CD4-positive, alpha-beta T cell treated with Interleukin-12 subunit alpha and Interleukin-12 subunit beta, for 1 hour (primary cell): ENCODE data around the gene PP2D1.
"Not testable (repeated sequence)": the region's sequence is repeated elsewhere in the genome, so short reads cannot be mapped to it uniquely, and the experiment has no call there.

Experiments
- DNase-seq: peaks from one replicate; pipeline ENCODE4 v3.0.0-alpha.2; 2020

Gene PP2D1

DNA sequence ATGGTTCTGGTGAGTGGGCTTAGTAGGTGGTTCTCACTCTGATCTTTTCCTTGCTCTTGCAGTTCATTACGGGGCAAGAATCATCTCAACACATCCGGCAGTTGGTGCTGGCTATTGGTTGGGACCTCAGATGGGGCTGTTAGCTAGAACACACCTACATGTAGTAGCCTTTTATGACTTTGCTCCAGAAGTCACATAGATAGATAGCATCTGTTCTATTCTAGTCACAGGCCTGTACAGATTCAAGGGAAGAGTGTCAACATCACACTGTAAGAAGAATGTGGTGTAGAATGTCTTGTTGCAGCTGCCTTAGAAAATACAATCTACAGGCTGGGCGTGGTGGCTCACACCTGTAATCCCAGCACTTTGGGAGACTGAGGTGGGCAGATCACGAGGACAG lies 50.1 kb downstream of the PP2D1 start:
- no peak for DNase-seq

DNA sequence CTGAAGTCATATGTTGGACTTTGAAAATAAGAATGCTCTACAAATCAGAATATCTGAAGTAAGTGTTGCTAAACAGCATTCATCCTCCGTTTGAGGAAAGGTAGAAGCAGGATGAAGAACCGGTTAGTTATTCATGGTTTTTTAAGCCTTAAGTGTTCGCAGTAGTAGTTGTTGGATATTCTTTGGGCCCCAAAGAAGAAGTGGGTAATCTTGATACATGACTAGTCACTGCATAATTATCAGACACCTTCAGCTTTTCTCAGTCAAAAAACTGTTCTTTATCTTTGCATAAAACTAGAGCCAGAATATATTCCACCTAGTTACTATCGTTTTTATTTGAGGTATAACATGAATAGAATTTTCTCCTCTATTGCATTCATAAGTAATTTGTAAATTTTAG lies 51.4 kb downstream of the PP2D1 start:
- no peak for DNase-seq

DNA sequence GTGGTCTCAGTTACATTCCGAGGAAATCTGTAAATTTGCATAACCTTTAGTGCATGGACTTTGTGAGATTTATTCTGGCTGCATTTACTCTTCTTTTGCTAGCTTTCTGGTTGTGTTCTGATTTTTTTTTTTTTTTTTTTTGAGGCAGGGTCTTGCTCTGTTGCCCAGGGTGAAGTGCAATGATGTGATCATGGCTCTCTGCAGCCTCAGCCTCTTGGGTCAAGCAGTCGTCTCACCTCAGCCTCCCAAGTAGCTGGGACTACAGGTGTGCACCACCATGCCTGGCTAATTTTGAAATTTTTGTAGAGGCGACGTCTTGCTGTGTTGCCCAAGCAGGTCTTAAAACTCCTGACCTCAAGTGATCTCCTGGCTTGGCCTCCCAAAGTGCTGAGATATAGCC lies 52.6 kb downstream of the PP2D1 start:
- no peak for DNase-seq

DNA sequence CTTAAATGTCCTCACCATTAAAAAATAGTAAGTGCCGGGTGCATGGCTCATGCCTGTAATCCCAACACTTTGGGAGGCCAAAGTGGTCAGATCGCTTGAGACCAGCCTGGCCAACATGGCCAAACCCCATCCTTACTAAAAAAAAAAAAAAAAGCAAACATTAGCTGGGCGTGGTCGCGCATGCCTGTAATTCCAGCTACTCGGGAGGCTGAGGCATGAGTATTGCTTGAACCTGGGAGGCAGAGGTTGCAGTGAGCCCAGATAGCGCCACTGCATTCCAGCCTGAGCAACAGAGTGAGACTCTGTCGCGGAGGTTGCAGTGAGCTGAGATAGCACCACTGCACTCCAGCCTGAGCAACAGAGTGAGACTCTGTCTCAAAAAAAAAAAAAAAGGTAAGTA lies 54.7 kb downstream of the PP2D1 start:
- DNase-seq: not testable (repeated sequence)

DNA sequence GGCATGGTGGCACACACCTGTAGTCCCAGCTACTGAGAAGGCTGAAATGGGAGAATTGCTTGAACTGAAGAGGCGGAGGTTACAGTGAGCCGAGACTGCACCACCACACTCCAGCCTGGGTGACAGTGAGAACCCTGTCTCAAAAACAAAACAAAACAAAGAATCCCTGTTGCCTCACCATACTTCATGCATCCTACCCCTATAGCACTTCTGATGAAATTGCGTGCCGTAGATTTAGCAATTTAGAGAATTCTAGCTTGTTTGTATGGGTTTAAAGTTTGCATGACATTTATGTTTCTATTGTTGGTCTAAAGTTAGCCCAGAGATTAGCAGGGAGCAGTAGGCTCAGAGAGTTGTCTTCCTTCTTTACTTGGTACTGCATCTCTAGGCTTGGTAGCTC lies 57.4 kb downstream of the PP2D1 start:
- no peak for DNase-seq

DNA sequence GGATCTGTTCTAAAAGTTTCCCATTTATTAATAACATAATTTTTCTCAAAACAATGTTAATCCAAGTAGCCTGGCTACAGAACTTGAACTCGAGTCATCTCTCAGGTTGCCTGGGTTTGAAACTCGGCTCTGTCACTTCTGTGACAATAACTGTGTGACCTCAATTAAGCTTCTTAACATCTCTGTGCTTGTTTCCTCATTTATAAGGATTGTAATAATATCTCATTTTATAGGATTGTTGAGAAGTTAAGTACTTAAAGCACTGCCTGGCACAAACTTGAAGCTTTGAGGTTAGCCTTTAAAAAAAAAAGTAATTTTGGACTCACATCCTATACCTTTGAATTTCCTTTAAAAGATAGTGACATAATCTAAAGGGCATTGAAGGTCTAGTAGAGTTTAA lies 61.7 kb downstream of the PP2D1 start:
- no peak for DNase-seq

DNA sequence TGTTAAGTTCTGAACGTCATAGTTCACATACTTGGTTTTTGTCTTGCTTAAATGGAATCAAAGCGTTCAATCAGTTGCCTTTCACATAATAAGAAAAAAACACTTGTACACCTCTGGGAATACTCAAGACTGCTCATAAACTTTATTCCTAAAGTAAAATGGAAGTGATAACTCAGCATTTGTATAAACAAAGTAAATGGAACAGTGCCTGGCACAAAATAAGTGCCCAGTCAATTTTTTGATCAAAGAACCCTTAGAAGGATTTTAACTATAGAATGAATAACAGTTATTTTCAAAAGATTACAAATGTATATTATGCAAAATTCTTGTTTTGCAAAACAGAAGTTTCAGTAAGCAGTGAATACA lies 63.9 kb downstream of the PP2D1 start:
- no peak for DNase-seq

DNA sequence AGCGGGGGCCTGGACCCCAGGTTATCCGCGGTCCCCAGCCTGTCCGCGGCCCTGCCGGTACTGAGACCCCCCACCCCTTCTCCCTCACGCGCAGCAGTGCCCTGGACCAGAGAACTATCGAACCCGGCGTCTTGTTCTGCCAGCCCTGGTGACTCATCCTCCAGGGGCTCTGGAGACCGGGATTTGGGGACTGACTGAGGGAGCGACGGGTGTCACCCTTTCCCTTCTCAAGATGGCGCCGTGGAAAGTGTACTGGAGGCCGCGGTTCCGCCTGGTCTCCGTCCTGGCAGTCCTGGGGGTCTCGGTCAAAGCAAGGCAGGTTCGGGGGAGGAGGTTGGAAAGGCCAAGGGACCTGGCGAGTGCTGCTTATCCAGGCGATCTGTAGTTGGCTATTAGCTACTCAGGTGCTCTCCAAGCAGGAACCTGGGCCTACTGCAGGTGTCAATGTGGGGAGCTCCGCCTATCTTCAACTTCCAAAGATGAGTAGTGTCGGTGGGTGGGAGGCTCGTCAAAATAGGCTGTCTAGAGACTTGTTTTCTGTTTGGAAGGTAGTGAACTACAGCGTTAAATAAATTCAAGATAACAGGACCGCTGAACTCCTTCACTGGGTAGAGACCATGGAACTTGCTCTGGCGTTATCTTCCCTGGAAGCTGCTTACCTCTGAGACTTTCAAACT lies 64.4 kb downstream of the PP2D1 start:
- DNase-seq: peak; percentile 57

DNA sequence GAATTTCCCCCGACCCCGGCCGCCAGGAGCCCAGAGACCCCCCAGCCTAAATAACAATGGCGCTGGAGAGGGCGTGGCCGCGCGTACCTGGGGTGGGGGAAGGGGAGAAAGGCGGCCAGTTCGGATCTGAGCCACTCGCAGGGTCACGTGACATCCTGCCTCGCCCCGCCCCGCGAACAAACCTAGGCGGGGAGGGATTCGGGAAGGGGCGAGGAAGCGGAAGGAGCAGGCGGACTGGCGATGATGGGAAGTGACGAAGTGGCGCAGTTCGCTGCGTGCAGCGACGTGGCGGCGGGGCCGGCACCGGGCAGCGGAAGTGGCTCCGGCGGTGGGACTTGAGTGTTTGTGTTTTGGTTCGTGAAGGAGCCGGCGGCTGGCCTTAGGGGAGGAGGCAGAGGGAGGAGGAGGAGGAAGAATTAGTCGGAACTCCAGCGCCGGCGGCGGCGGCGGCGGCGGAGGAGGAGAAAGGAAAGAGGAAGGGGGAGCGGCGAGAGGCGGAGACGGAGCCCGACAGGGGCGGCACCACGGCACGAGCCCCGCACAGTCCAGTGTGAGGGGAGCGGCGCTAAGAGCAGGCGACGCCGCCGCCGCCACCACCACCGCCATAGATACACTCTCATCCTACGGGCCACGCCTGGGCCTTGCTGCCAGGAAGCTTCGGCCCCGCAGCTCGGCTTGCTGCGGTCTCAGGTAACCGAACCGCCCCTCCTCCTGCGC lies 65.1 kb downstream of the PP2D1 start, which contains the start of gene RAB5A:
Gene RAB5A, plus strand, starts transcription at position 266 of the 717 bp plus-strand sequence. CDS start 3,802 bp downstream, outside the sequence.
- DNase-seq: peak; percentile 97

DNA sequence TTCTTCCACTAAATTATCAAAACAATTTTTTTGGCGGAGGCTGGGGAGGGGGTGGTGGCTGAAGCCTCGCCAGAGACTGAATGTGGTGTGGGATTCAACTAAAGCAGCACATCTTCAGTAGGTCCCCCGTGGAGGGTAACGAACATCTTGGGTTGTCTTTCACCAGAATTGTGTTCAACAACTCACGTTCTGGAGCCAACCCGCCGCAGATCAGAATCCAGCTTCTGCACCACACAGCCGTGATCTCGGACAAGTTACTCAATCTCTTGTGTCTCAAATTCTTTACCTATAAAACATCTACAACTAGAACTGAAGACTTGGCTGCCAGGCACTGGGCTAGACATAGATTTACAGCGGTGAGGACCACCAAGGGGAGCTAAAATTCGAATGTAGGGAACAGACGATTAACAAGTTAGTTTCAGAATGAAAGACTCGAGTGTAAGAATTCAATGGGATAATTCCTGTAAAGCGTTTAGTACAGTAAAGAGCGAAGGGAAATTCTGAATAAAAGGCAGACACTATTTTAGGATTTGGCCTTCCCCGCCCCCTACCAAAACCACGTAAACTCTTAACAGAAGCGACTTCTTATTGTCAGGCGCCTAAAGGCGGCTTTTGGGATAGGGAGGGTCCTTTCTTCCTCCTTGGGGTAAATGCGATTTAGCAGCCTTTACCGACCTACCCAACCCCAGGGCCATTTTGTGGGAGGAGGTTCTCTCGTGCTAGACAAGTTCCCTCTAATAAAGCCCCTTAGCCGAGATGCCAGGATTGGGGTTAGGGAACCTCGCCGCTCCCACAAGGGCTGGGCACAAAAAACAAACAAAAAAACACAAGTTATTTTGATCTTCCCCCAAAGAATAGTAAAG lies 65.9 kb downstream of the PP2D1 start:
- DNase-seq: no peak

DNA sequence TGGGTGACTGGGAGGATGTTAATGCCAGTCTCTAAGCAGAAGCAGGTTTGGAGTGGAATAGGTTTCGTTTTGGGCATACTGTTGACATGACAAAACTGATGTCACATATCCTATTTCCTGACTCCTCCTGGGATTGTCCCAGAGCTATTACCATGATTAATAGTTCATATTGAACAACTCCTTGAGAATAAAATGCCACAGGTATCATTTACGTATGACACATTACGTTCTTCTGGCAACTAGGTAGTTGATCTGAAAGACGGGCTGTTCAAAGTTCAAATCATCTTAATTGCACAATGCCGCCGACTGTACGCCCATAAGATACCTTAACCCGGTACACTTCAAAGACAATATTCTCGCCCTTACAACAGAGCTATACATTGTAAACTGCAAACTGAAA lies 66.5 kb downstream of the PP2D1 start:
- DNase-seq: no peak

DNA sequence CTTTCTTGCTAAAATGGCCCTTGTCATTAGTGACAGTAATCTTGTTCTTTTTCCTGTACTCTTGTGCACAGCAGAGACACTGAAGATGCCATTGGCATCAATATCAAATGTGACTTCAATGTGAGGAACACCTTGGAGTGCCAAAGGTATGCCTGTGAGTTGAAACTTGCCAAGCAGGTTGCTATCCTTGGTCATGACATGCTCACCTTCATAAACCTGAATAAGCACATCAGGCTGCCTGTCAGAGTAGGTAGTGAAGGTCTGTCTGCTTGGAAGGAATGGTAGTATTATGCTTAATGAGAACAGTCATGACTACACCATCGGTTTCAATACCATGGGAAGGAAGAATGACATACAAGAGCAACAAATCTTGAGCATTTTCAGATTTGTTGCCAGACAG lies 71.4 kb downstream of the PP2D1 start:
- no peak for DNase-seq

DNA sequence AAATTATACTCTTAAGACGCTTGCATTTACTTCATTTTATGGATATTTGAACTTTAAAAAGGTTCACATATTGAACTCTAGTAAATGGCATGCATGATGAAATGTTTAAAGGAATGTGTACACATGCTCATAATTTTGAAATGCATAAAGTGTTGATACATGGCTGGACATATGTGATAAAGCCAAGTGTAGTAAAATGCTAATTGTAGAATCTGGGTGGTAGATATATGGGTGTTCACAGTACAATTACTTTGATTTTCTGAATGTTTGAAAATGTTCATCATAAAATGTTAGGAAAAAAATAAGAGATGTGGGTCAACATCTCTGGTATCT lies 73.8 kb downstream of the PP2D1 start:
- DNase-seq: no peak

DNA sequence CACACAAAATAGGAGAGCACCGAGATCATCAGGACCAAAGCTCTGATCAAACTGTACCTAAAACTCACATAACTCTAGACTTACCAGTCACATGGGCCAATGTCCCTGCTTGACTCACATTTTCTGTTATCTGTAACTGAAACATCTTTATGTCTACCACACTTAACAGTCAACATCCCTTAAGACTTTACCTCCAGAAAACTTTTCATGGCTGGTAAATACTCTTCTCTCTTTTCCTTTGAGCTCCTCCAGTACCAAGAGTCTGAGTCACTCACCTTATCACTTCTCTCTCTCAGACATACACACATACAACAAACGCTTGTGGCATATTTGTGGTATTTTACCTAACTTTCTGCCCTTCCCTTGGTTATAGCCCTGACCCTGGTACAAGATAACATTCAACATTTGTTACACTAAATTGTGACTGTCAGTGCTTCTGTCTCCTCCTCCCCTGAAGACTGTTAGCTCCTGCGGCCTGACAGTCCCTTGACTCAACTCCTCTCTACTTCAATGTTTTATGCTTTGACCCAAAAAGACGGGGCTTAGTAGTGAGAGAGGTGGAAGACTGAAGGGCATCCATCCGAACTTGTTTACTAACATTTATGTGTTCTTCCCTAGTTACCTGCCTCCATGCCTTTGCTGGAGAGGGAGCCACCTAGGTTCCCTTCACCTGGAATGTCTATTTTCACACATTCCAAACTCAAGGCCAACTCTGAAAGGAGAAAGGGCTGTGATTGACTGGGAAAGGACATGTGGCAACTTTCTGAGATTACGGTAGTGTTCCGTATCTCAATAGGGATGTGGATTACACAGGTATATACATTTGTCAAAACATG lies 74.4 kb downstream of the PP2D1 start:
- DNase-seq: no peak
